Type B pancreatic cell (in vitro differentiated cells): ENCODE data around the gene PPP1R3C. TPM values are rescaled to one million over a fixed set of nuclear protein-coding genes. Genes with fewer than 3 reads are reported as not detected.

Source experiments
- DNase-seq: peaks from one replicate; pipeline ENCODE4 v3.0.0; 2021; ENCODE audit warnings: mixed read lengths; ENCODE audit not compliant: unreplicated experiment; ENCODE audit errors: extremely low spot score
- H3K27ac Mint-ChIP-seq: 2 replicates; pipeline ENCODE4 v1.8.0; 2021; ENCODE audit warnings: mild to moderate bottlenecking, mixed read lengths
- H3K27me3 Mint-ChIP-seq: 2 replicates; pipeline ENCODE4 v1.8.0; 2021; ENCODE audit warnings: mixed read lengths
- H3K36me3 Mint-ChIP-seq: 2 replicates; pipeline ENCODE4 v1.8.0; 2021; ENCODE audit warnings: mixed read lengths
- H3K4me1 Mint-ChIP-seq: one replicate; pipeline ENCODE4 v1.8.0; 2021; ENCODE audit warnings: mixed read lengths; ENCODE audit not compliant: unreplicated experiment
- H3K4me3 Mint-ChIP-seq: 2 replicates; pipeline ENCODE4 v1.8.0; 2021; ENCODE audit warnings: mild to moderate bottlenecking, mixed read lengths
- H3K9me3 Mint-ChIP-seq: 2 replicates; pipeline ENCODE4 v1.8.0; 2021; ENCODE audit warnings: mixed read lengths
- CTCF ChIP-seq: fragments of 200-600 bp; sonication (generic); conservative IDR thresholded peaks from 2 replicates; pipeline ENCODE4 v1.5.0; 2021; ENCODE audit warnings: antibody characterized with exemption, mild to moderate bottlenecking
- total RNA-seq: library from RNA; stranded (reverse); gene quantifications from 2 replicates; pipeline ENCODE4 v1.2.1, GENCODE V29; 2021; ENCODE audit warnings: low replicate concordance

PPP1R3C gene
- total RNA-seq, 1 donor from 2014 or later: 7.8 TPM

- peaks cover 22% of the 10 kb centered on the region for H3K36me3 Mint-ChIP-seq
- H3K27ac Mint-ChIP-seq: no peak overlapping the region
- no peak overlapping the region for H3K4me3 Mint-ChIP-seq
- H3K9me3 Mint-ChIP-seq: no peaks in the 10 kb centered on the region
- peaks cover 6% of the 10 kb centered on the region for H3K4me1 Mint-ChIP-seq
- no peak for TF ChIP-seq CTCF
- no peak for DNase-seq
- peaks cover 8% of the 10 kb centered on the region for H3K27me3 Mint-ChIP-seq
Observed at GRCh38 chr10:91628383-91628782, 4.5 kb downstream of the PPP1R3C start.

GRCh38 chr10:91627344-91628102 is 5.3 kb downstream of the PPP1R3C start:
- peaks cover 1% of the 10 kb centered on the region for H3K4me1 Mint-ChIP-seq
- no peak for TF ChIP-seq CTCF
- no peak for DNase-seq
- H3K27ac Mint-ChIP-seq: no peak overlapping the region
- peaks cover 27% of the 10 kb centered on the region for H3K36me3 Mint-ChIP-seq
- no peak overlapping the region for H3K4me3 Mint-ChIP-seq
- H3K27me3 Mint-ChIP-seq: peaks cover 4% of the 10 kb centered on the region
- peaks cover 7% of the 10 kb centered on the region for H3K9me3 Mint-ChIP-seq

- no peak for DNase-seq
- TF ChIP-seq CTCF: no peak
- no peak overlapping the region for H3K4me3 Mint-ChIP-seq
- no peaks in the 10 kb centered on the region for H3K4me1 Mint-ChIP-seq
- no peak overlapping the region for H3K27ac Mint-ChIP-seq
- H3K27me3 Mint-ChIP-seq: peaks cover under 1% of the 10 kb centered on the region
- peaks cover 8% of the 10 kb centered on the region for H3K9me3 Mint-ChIP-seq
- peaks cover 27% of the 10 kb centered on the region for H3K36me3 Mint-ChIP-seq
Observed at GRCh38 chr10:91626936-91627335, 5.9 kb downstream of the PPP1R3C start.

GRCh38 chr10:91624633-91625032 is 8.2 kb downstream of the PPP1R3C start:
- Mint-ChIP-seq H3K4me1 (no peaks in the 10 kb centered on the region), H3K27me3 (no peaks in the 10 kb centered on the region), H3K4me3 (no peak overlapping the region), H3K9me3 (peaks cover 8% of the 10 kb centered on the region), H3K27ac (no peak overlapping the region), H3K36me3 (peaks cover 15% of the 10 kb centered on the region)
- TF ChIP-seq CTCF: no peak
- no peak for DNase-seq

- Mint-ChIP-seq H3K9me3 (peaks cover 8% of the 10 kb centered on the region), H3K27me3 (no peaks in the 10 kb centered on the region), H3K4me3 (no peak overlapping the region), H3K27ac (no peak overlapping the region), H3K4me1 (no peaks in the 10 kb centered on the region), H3K36me3 (peaks cover 5% of the 10 kb centered on the region)
- no peak for TF ChIP-seq CTCF
- DNase-seq: no peak
Observed at GRCh38 chr10:91622601-91623000, 10.3 kb downstream of the PPP1R3C start.
